SH-SY5Y (cell line): Measurements from ENCODE around the gene METTL25.

Source experiments
- GATA2 ChIP-seq: IDR thresholded peaks from 2 replicates; pipeline ENCODE4 v1.6.1; 2011; ENCODE audit warnings: mild to moderate bottlenecking, low read depth, low read length
- GATA3 ChIP-seq: IDR thresholded peaks from 2 replicates; pipeline ENCODE4 v1.6.1; 2011; ENCODE audit warnings: low read depth, mild to moderate bottlenecking, low read length, moderate library complexity

GRCh38 chr12:82474798-82475184, 116.5 kb downstream of the METTL25 start:
- TF ChIP-seq GATA3: no peak
- TF ChIP-seq GATA2: no peak
